Measurements from ENCODE around the gene BMPER. TPM values are rescaled to one million over a fixed set of nuclear protein-coding genes. Genes with fewer than 3 reads are reported as not detected.
A peak's percentile ranks its signal among the peaks of the same experiment; 100 is the strongest.

BMPER gene
- total RNA-seq, 1 donor from 2014 or later: 30.2 TPM

GRCh38 chr7:33970536-33970935 is 65.2 kb downstream of the BMPER start:
- peak; percentile 61 for DNase-seq

- peak; percentile 36 for DNase-seq
These were observed 65.8 kb downstream of the BMPER start for GRCh38 chr7:33971106-33971505.

GRCh38 chr7:33973231-33974015 is 68.1 kb downstream of the BMPER start:
- no peak for DNase-seq

GRCh38 chr7:33979300-33979806 is 74.0 kb downstream of the BMPER start:
- DNase-seq: no peak

- DNase-seq: no peak
These were observed 74.5 kb downstream of the BMPER start for GRCh38 chr7:33979807-33980355.

GRCh38 chr7:33981226-33981625 is 75.9 kb downstream of the BMPER start:
- DNase-seq: no peak

- no peak for DNase-seq
These were observed 76.5 kb downstream of the BMPER start for GRCh38 chr7:33981671-33982424.

GRCh38 chr7:33982425-33982786 is 77.1 kb downstream of the BMPER start:
- DNase-seq: peak; percentile 14

- DNase-seq: no peak
These were observed 81.1 kb downstream of the BMPER start for GRCh38 chr7:33986451-33986850.

- DNase-seq: peak; percentile 2
These were observed 81.9 kb downstream of the BMPER start for GRCh38 chr7:33986951-33987947.

GRCh38 chr7:33996899-33997298 is 91.6 kb downstream of the BMPER start:
- DNase-seq: no peak

GRCh38 chr7:33998476-33998875 is 93.1 kb downstream of the BMPER start:
- peak; percentile 51 for DNase-seq

- no peak for DNase-seq
These were observed 105.8 kb downstream of the BMPER start for GRCh38 chr7:34011017-34011695.

GRCh38 chr7:34011696-34012095 is 106.4 kb downstream of the BMPER start:
- no peak for DNase-seq

GRCh38 chr7:34013421-34013820 is 108.1 kb downstream of the BMPER start:
- DNase-seq: no peak

- peak; percentile 41 for DNase-seq
These were observed 110.3 kb downstream of the BMPER start for GRCh38 chr7:34015651-34016050.

GRCh38 chr7:34016876-34017275 is 111.5 kb downstream of the BMPER start:
- no peak for DNase-seq

GRCh38 chr7:34019301-34019790 is 114.0 kb downstream of the BMPER start:
- DNase-seq: peak; percentile 62

GRCh38 chr7:34022626-34023025 is 117.3 kb downstream of the BMPER start:
- no peak for DNase-seq

- DNase-seq: no peak
These were observed 120.3 kb downstream of the BMPER start for GRCh38 chr7:34025600-34025999.

Measured in tongue (tissue), 2 donors.